ENCODE measurements around the gene COL4A2.

COL4A2 gene

GRCh38 chr13:110539894-110540293 lies 232.8 kb downstream of the COL4A2 start:
- no peak for DNase-seq (ENCODE audit: low read depth, low spot score)
- no peak overlapping the region for H3K9ac ChIP-seq (ENCODE audit: insufficient read length)

GRCh38 chr13:110540871-110541525 lies 233.9 kb downstream of the COL4A2 start:
- Histone ChIP-seq H3K4me3 (no peak overlapping the region), H3K9me3 (ENCODE audit: low read depth, low read length) (peaks cover 5% of the 10 kb centered on the region; the same call in 1 of the 2 replicates), H3K27ac (no peak overlapping the region), H3K36me3 (ENCODE audit: insufficient read depth, low read length) (no peaks in the 10 kb centered on the region), H3K9ac (ENCODE audit: insufficient read length) (no peak overlapping the region)
- no peak for TF ChIP-seq FOXP2 (optimal IDR thresholded peaks at IDR 0.05; ENCODE audit: control extremely low read depth, extremely low read length, insufficient read depth)
- TF ChIP-seq EZH2 (IDR thresholded peaks at IDR 0.05) = no peak
- TF ChIP-seq POLR2AphosphoS5 (IDR thresholded peaks at IDR 0.05; ENCODE audit: borderline replicate concordance, low read depth, low read length) = no peak
- DNase-seq (ENCODE audit: low read depth, low spot score) = no peak

More at GRCh38 chr13:110539894-110540293, 232.8 kb downstream of the COL4A2 start:
- peaks cover 5% of the 10 kb centered on the region; the same call in 1 of the 2 replicates for H3K9me3 ChIP-seq (ENCODE audit: low read depth, low read length)
- no peaks in the 10 kb centered on the region for H3K36me3 ChIP-seq (ENCODE audit: insufficient read depth, low read length)
- no peak overlapping the region for H3K4me3 ChIP-seq
- TF ChIP-seq FOXP2 (optimal IDR thresholded peaks at IDR 0.05; ENCODE audit: control extremely low read depth, extremely low read length, insufficient read depth) = no peak
- no peak for TF ChIP-seq EZH2 (IDR thresholded peaks at IDR 0.05)
- no peak overlapping the region for H3K27ac ChIP-seq

GRCh38 chr13:110541526-110541920 lies 234.4 kb downstream of the COL4A2 start:
- no peak for DNase-seq (ENCODE audit: low read depth, low spot score)
- H3K36me3 ChIP-seq (ENCODE audit: insufficient read depth, low read length) = no peaks in the 10 kb centered on the region
- TF ChIP-seq FOXP2 (optimal IDR thresholded peaks at IDR 0.05; ENCODE audit: control extremely low read depth, extremely low read length, insufficient read depth) (no peak), EZH2 (IDR thresholded peaks at IDR 0.05) (no peak), POLR2AphosphoS5 (IDR thresholded peaks at IDR 0.05; ENCODE audit: borderline replicate concordance, low read depth, low read length) (no peak)
- H3K27ac ChIP-seq = no peak overlapping the region
- H3K4me3 ChIP-seq = no peak overlapping the region
- H3K9ac ChIP-seq (ENCODE audit: insufficient read length) = no peak overlapping the region
- peaks cover 5% of the 10 kb centered on the region; the same call in 1 of the 2 replicates for H3K9me3 ChIP-seq (ENCODE audit: low read depth, low read length)

GRCh38 chr13:110542169-110542796 lies 235.2 kb downstream of the COL4A2 start:
- no peak overlapping the region for H3K9ac ChIP-seq (ENCODE audit: insufficient read length)
- no peaks in the 10 kb centered on the region for H3K36me3 ChIP-seq (ENCODE audit: insufficient read depth, low read length)
- peaks cover 5% of the 10 kb centered on the region; the same call in 1 of the 2 replicates for H3K9me3 ChIP-seq (ENCODE audit: low read depth, low read length)
- H3K4me3 ChIP-seq = no peak overlapping the region
- TF ChIP-seq EZH2 (IDR thresholded peaks at IDR 0.05) (no peak), FOXP2 (optimal IDR thresholded peaks at IDR 0.05; ENCODE audit: control extremely low read depth, extremely low read length, insufficient read depth) (no peak), POLR2AphosphoS5 (IDR thresholded peaks at IDR 0.05; ENCODE audit: borderline replicate concordance, low read depth, low read length) (no peak)
- H3K27ac ChIP-seq = no peak overlapping the region
- DNase-seq (ENCODE audit: low read depth, low spot score) = no peak

- Histone ChIP-seq H3K27ac (no peak overlapping the region), H3K9ac (ENCODE audit: insufficient read length) (no peak overlapping the region), H3K36me3 (ENCODE audit: insufficient read depth, low read length) (no peaks in the 10 kb centered on the region), H3K4me3 (no peak overlapping the region), H3K9me3 (ENCODE audit: low read depth, low read length) (peaks cover 5% of the 10 kb centered on the region; the same call in 1 of the 2 replicates)
- DNase-seq (ENCODE audit: low read depth, low spot score) = no peak
- TF ChIP-seq POLR2AphosphoS5 (IDR thresholded peaks at IDR 0.05; ENCODE audit: borderline replicate concordance, low read depth, low read length) = no peak
- TF ChIP-seq FOXP2 (optimal IDR thresholded peaks at IDR 0.05; ENCODE audit: control extremely low read depth, extremely low read length, insufficient read depth) = no peak
- TF ChIP-seq EZH2 (IDR thresholded peaks at IDR 0.05) = no peak
These were observed 239.3 kb downstream of the COL4A2 start for GRCh38 chr13:110546378-110546777.

GRCh38 chr13:110546926-110547325 lies 239.8 kb downstream of the COL4A2 start:
- no peaks in the 10 kb centered on the region for H3K36me3 ChIP-seq (ENCODE audit: insufficient read depth, low read length)
- no peak overlapping the region for H3K4me3 ChIP-seq
- H3K27ac ChIP-seq = no peak overlapping the region
- no peak for DNase-seq (ENCODE audit: low read depth, low spot score)
- H3K9me3 ChIP-seq (ENCODE audit: low read depth, low read length) = peaks cover 5% of the 10 kb centered on the region; the same call in 1 of the 2 replicates
- no peak overlapping the region for H3K9ac ChIP-seq (ENCODE audit: insufficient read length)
- no peak for TF ChIP-seq FOXP2 (optimal IDR thresholded peaks at IDR 0.05; ENCODE audit: control extremely low read depth, extremely low read length, insufficient read depth)
- TF ChIP-seq POLR2AphosphoS5 (IDR thresholded peaks at IDR 0.05; ENCODE audit: borderline replicate concordance, low read depth, low read length) = no peak

- Histone ChIP-seq H3K4me3 (no peak overlapping the region), H3K36me3 (ENCODE audit: insufficient read depth, low read length) (no peaks in the 10 kb centered on the region), H3K9me3 (ENCODE audit: low read depth, low read length) (peaks cover 4% of the 10 kb centered on the region; the same call in 1 of the 2 replicates), H3K27ac (no peak overlapping the region), H3K9ac (ENCODE audit: insufficient read length) (no peak overlapping the region)
- DNase-seq (ENCODE audit: low read depth, low spot score) = no peak
- no peak for TF ChIP-seq EZH2 (IDR thresholded peaks at IDR 0.05)
- TF ChIP-seq FOXP2 (optimal IDR thresholded peaks at IDR 0.05; ENCODE audit: control extremely low read depth, extremely low read length, insufficient read depth) = no peak
- TF ChIP-seq POLR2AphosphoS5 (IDR thresholded peaks at IDR 0.05; ENCODE audit: borderline replicate concordance, low read depth, low read length) = no peak
These were observed 242.1 kb downstream of the COL4A2 start for GRCh38 chr13:110548891-110549794.

GRCh38 chr13:110549795-110550160 lies 242.7 kb downstream of the COL4A2 start:
- no peak for DNase-seq (ENCODE audit: low read depth, low spot score)
- TF ChIP-seq FOXP2 (optimal IDR thresholded peaks at IDR 0.05; ENCODE audit: control extremely low read depth, extremely low read length, insufficient read depth) (no peak), EZH2 (IDR thresholded peaks at IDR 0.05) (no peak), POLR2AphosphoS5 (IDR thresholded peaks at IDR 0.05; ENCODE audit: borderline replicate concordance, low read depth, low read length) (no peak)
- H3K9me3 ChIP-seq (ENCODE audit: low read depth, low read length) = no peaks in the 10 kb centered on the region
- no peak overlapping the region for H3K4me3 ChIP-seq
- H3K36me3 ChIP-seq (ENCODE audit: insufficient read depth, low read length) = no peaks in the 10 kb centered on the region
- H3K27ac ChIP-seq = no peak overlapping the region
- no peak overlapping the region for H3K9ac ChIP-seq (ENCODE audit: insufficient read length)
